Head of caudate nucleus (tissue), 42 donors: ENCODE results near the gene TSPY4.
"Not testable (repeated sequence)": the region's sequence is repeated elsewhere in the genome, so short reads cannot be mapped to it uniquely, and the experiment has no call there.

ENCODE experiments used
- DNase-seq, 42 donors: peaks; one replicate each; pipeline versions ENCODE4 v3.0.0 to v3.0.0-alpha.2; 2020 to 2021; ENCODE audit warnings: mixed read lengths in 7 of 42
- intact Hi-C: fragments of 100-400 bp; cut with DNase I; formaldehyde crosslinking; loops from one replicate; pipeline ENCODE4 v1.15.0; 2022

TSPY4 gene

GRCh38 chrY:9337164-9337563 is at the start of gene TSPY4:
Gene TSPY4, plus strand, starts transcription at chrY:9337464. Its CDS starts 46 bp downstream, at chrY:9337510.
- intact Hi-C loops, DNase-seq: not testable (repeated sequence)

GRCh38 chrY:9320996-9321395 is 16.3 kb upstream of the TSPY4 start:
- DNase-seq: no peak
- intact Hi-C loops: no loop called here

GRCh38 chrY:9357497-9357896 is 20.2 kb downstream of the TSPY4 start, which contains the start of gene TSPY8:
Gene TSPY8, plus strand, starts transcription at chrY:9357797. Its CDS starts 46 bp downstream, at chrY:9357843.
- intact Hi-C loops, DNase-seq: not testable (repeated sequence)
